ENCODE results near the gene TLR9. TPM values are rescaled to one million over a fixed set of nuclear protein-coding genes. Genes with fewer than 3 reads are reported as not detected.

TLR9 gene
- total RNA-seq, 1 donor from 2014 or later, result 0.50 TPM

- Mint-ChIP-seq H3K9me3 (no peaks in the 10 kb centered on the region), H3K4me1 (ENCODE audit: low read depth) (peaks cover 61% of the 10 kb centered on the region), H3K27ac (peak within 1 kb of the TSS; percentile 88), H3K4me3 (ENCODE audit: low read depth) (peak within 1 kb of the TSS; percentile 83), H3K27me3 (ENCODE audit: low read depth) (no peaks in the 10 kb centered on the region), H3K36me3 (ENCODE audit: low read depth) (peaks cover 55% of the 10 kb centered on the region)
- intact Hi-C loops (cut with micrococcal nuclease), result loop anchor here (1.0 kb wide), 1 partner anchor 7 kb away; no protein-coding TSS in a partner anchor
- DNase-seq (ENCODE audit: low spot score), result peak; percentile 61
Measured at GRCh38 chr3:52245322-52246263, 20.1 kb upstream of the TLR9 start, which contains the start of gene PPM1M. TSS of gene PPM1M (plus strand) at chr3:52245759. CDS start at chr3:52245825, 66 bp downstream.

- intact Hi-C loops (cut with micrococcal nuclease), result no loop called here
Measured at GRCh38 chr3:52243791-52244628, 18.6 kb upstream of the TLR9 start.

GRCh38 chr3:52242039-52242438 is 16.6 kb upstream of the TLR9 start:
- intact Hi-C loops (cut with micrococcal nuclease), result no loop called here
- Mint-ChIP-seq H3K27me3 (ENCODE audit: low read depth) (no peaks in the 10 kb centered on the region), H3K4me1 (ENCODE audit: low read depth) (peaks cover 63% of the 10 kb centered on the region), H3K4me3 (ENCODE audit: low read depth) (no peak overlapping the region), H3K9me3 (no peaks in the 10 kb centered on the region), H3K27ac (peak overlapping the region; percentile 68), H3K36me3 (ENCODE audit: low read depth) (peaks cover 44% of the 10 kb centered on the region)
- DNase-seq (ENCODE audit: low spot score), result no peak

More at GRCh38 chr3:52243791-52244628, 18.6 kb upstream of the TLR9 start:
- H3K27ac Mint-ChIP-seq, result peak overlapping the region; percentile 88
- H3K4me1 Mint-ChIP-seq (ENCODE audit: low read depth), result peaks cover 60% of the 10 kb centered on the region
- H3K36me3 Mint-ChIP-seq (ENCODE audit: low read depth), result peaks cover 56% of the 10 kb centered on the region
- no peaks in the 10 kb centered on the region for H3K27me3 Mint-ChIP-seq (ENCODE audit: low read depth)
- DNase-seq (ENCODE audit: low spot score), result no peak
- H3K9me3 Mint-ChIP-seq, result no peaks in the 10 kb centered on the region
- H3K4me3 Mint-ChIP-seq (ENCODE audit: low read depth), result peak overlapping the region; percentile 75

- intact Hi-C loops (cut with micrococcal nuclease), result loop anchor here (1.0 kb wide), 1 partner anchor 12 kb away; no protein-coding TSS in a partner anchor
- H3K27ac Mint-ChIP-seq, result peak overlapping the region; percentile 99
- peaks cover 36% of the 10 kb centered on the region for H3K36me3 Mint-ChIP-seq (ENCODE audit: low read depth)
- no peaks in the 10 kb centered on the region for H3K9me3 Mint-ChIP-seq
- peaks cover 61% of the 10 kb centered on the region for H3K4me1 Mint-ChIP-seq (ENCODE audit: low read depth)
- no peak for DNase-seq (ENCODE audit: low spot score)
- H3K27me3 Mint-ChIP-seq (ENCODE audit: low read depth), result no peaks in the 10 kb centered on the region
- H3K4me3 Mint-ChIP-seq (ENCODE audit: low read depth), result peak overlapping the region; percentile 96
Measured at GRCh38 chr3:52240886-52241370, 15.5 kb upstream of the TLR9 start.

- Mint-ChIP-seq H3K4me1 (ENCODE audit: low read depth) (peaks cover 61% of the 10 kb centered on the region), H3K4me3 (ENCODE audit: low read depth) (peak overlapping the region; percentile 96), H3K27me3 (ENCODE audit: low read depth) (no peaks in the 10 kb centered on the region), H3K9me3 (no peaks in the 10 kb centered on the region), H3K27ac (peak overlapping the region; percentile 99), H3K36me3 (ENCODE audit: low read depth) (peaks cover 42% of the 10 kb centered on the region)
- DNase-seq (ENCODE audit: low spot score), result peak; percentile 57
- intact Hi-C loops (cut with micrococcal nuclease), result no loop called here
Measured at GRCh38 chr3:52240059-52240885, 14.8 kb upstream of the TLR9 start.

- Mint-ChIP-seq H3K36me3 (ENCODE audit: low read depth) (peaks cover 40% of the 10 kb centered on the region), H3K4me1 (ENCODE audit: low read depth) (peaks cover 51% of the 10 kb centered on the region), H3K27ac (peak within 1 kb of the TSS; percentile 99)
Measured at GRCh38 chr3:52238761-52239701, 13.6 kb upstream of the TLR9 start, which contains the start of gene TWF2. TSS of gene TWF2 (minus strand) at chr3:52239158. CDS start at chr3:52239016, 142 bp downstream.

GRCh38 chr3:52238193-52238760 is 12.8 kb upstream of the TLR9 start:
- Mint-ChIP-seq H3K9me3 (no peaks in the 10 kb centered on the region), H3K27ac (peak overlapping the region; percentile 86), H3K36me3 (ENCODE audit: low read depth) (peaks cover 41% of the 10 kb centered on the region), H3K4me1 (ENCODE audit: low read depth) (peaks cover 47% of the 10 kb centered on the region), H3K27me3 (ENCODE audit: low read depth) (no peaks in the 10 kb centered on the region), H3K4me3 (ENCODE audit: low read depth) (peak overlapping the region; percentile 96)
- DNase-seq (ENCODE audit: low spot score), result no peak
- intact Hi-C loops (cut with micrococcal nuclease), result loop anchor here (1.0 kb wide), 1 partner anchor 8 kb away; no protein-coding TSS in a partner anchor

More at GRCh38 chr3:52238761-52239701, 13.6 kb upstream of the TLR9 start, which contains the start of gene TWF2:
- Mint-ChIP-seq H3K27me3 (ENCODE audit: low read depth) (no peaks in the 10 kb centered on the region), H3K4me3 (ENCODE audit: low read depth) (peak within 1 kb of the TSS; percentile 96), H3K9me3 (no peaks in the 10 kb centered on the region)
- peak; percentile 83 for DNase-seq (ENCODE audit: low spot score)
- intact Hi-C loops (cut with micrococcal nuclease), result loop anchor here (1.0 kb wide), 2 partner anchors 7 to 39 kb away; partner anchors contain the start of gene WDR82

- Mint-ChIP-seq H3K36me3 (ENCODE audit: low read depth) (peaks cover 42% of the 10 kb centered on the region), H3K27ac (peak overlapping the region; percentile 86), H3K4me3 (ENCODE audit: low read depth) (peak overlapping the region; percentile 96), H3K9me3 (no peaks in the 10 kb centered on the region), H3K27me3 (ENCODE audit: low read depth) (no peaks in the 10 kb centered on the region), H3K4me1 (ENCODE audit: low read depth) (peaks cover 47% of the 10 kb centered on the region)
- no peak for DNase-seq (ENCODE audit: low spot score)
- intact Hi-C loops (cut with micrococcal nuclease), result loop anchor here (1.0 kb wide), 1 partner anchor 9 kb away; no protein-coding TSS in a partner anchor
Measured at GRCh38 chr3:52237657-52238172, 12.3 kb upstream of the TLR9 start.

GRCh38 chr3:52237006-52237656 is 11.7 kb upstream of the TLR9 start:
- Mint-ChIP-seq H3K9me3 (no peaks in the 10 kb centered on the region), H3K36me3 (ENCODE audit: low read depth) (peaks cover 43% of the 10 kb centered on the region), H3K27ac (peak overlapping the region; percentile 21), H3K4me3 (ENCODE audit: low read depth) (peak overlapping the region; percentile 96), H3K27me3 (ENCODE audit: low read depth) (no peaks in the 10 kb centered on the region), H3K4me1 (ENCODE audit: low read depth) (peaks cover 45% of the 10 kb centered on the region)
- no peak for DNase-seq (ENCODE audit: low spot score)
- intact Hi-C loops (cut with micrococcal nuclease), result no loop called here

GRCh38 chr3:52236424-52236886 is 11.0 kb upstream of the TLR9 start:
- no peak for DNase-seq (ENCODE audit: low spot score)
- intact Hi-C loops (cut with micrococcal nuclease), result no loop called here
- peak overlapping the region; percentile 38 for H3K27ac Mint-ChIP-seq
- peaks cover 45% of the 10 kb centered on the region for H3K36me3 Mint-ChIP-seq (ENCODE audit: low read depth)
- peaks cover 43% of the 10 kb centered on the region for H3K4me1 Mint-ChIP-seq (ENCODE audit: low read depth)
- H3K9me3 Mint-ChIP-seq, result no peaks in the 10 kb centered on the region
- no peaks in the 10 kb centered on the region for H3K27me3 Mint-ChIP-seq (ENCODE audit: low read depth)
- peak overlapping the region; percentile 13 for H3K4me3 Mint-ChIP-seq (ENCODE audit: low read depth)
